NCI-H2171 (cell line): ENCODE data around the gene RSPO1.

Experiments
- DNase-seq: peaks from one replicate; lab custom pipeline; 2025; lab: John Stamatoyannopoulos, UW

The RSPO1 gene

GRCh38 chr1:37564892-37565291, 69.8 kb downstream of the RSPO1 start:
- DNase-seq, result no peak

- DNase-seq, result no peak
Measured at GRCh38 chr1:37562984-37563383, 71.7 kb downstream of the RSPO1 start.
